GM10266 (cell line): ENCODE measurements around the gene C19orf38.
A peak's percentile ranks its signal among the peaks of the same experiment; 100 is the strongest.
"Not testable (repeated sequence)": the region's sequence is repeated elsewhere in the genome, so short reads cannot be mapped to it uniquely, and the experiment has no call there.

ENCODE experiments used
- DNase-seq: peaks from one replicate; pipeline ENCODE4 v3.0.0; 2012; ENCODE audit errors: extremely low spot score
- TF ChIP-seq, protein P1 (sequence below): IDR thresholded peaks from 2 replicates; pipeline ENCODE4 v1.5.1; 2012; ENCODE audit warnings: mild to moderate bottlenecking, low read depth; ENCODE audit not compliant: control insufficient read depth, insufficient read depth; ENCODE audit errors: missing control alignments

The C19orf38 gene

DNA sequence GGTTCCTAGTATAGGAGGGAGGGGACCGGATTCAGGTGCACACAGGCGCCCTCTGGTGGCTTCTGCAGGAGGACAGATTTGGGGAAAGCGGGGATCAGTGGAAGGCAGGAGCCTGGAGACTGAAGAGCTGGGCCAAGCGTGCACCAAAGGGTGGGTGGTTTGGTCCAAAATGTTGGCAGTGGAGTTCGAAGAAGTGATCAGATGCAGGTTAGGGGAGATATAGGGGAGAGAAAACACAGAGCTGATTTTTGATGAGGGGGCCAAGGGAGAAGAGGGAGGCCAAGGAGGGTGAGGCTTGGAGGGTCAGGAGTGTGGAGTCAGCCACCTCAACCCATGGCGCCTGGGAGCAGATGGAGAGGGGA lies 16.3 kb downstream of the C19orf38 start:
- TF ChIP-seq, protein P1, sequence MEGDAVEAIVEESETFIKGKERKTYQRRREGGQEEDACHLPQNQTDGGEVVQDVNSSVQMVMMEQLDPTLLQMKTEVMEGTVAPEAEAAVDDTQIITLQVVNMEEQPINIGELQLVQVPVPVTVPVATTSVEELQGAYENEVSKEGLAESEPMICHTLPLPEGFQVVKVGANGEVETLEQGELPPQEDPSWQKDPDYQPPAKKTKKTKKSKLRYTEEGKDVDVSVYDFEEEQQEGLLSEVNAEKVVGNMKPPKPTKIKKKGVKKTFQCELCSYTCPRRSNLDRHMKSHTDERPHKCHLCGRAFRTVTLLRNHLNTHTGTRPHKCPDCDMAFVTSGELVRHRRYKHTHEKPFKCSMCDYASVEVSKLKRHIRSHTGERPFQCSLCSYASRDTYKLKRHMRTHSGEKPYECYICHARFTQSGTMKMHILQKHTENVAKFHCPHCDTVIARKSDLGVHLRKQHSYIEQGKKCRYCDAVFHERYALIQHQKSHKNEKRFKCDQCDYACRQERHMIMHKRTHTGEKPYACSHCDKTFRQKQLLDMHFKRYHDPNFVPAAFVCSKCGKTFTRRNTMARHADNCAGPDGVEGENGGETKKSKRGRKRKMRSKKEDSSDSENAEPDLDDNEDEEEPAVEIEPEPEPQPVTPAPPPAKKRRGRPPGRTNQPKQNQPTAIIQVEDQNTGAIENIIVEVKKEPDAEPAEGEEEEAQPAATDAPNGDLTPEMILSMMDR: peak; percentile 93
- DNase-seq: peak; percentile 83

DNA sequence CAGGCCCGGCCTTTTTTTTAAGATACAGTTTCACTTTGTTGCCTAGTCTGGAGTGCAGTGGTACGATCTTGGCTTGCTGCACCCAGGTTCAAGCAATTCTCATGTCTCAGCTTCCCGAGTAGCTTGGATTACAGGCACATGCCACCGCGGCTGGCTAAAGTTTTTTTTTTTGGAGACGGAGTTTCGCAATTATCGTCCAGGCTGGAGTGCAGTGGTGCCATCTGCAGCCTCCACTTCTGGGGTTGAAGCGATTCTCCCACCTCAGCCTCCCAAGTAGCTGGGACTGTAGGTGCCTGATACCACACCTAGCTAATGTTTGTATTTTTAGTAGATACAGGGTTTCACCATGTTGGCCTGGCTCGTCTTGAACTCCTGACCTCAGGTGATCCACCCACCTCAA lies 18.3 kb downstream of the C19orf38 start:
- no peak for DNase-seq
- TF ChIP-seq, protein P1: no peak

DNA sequence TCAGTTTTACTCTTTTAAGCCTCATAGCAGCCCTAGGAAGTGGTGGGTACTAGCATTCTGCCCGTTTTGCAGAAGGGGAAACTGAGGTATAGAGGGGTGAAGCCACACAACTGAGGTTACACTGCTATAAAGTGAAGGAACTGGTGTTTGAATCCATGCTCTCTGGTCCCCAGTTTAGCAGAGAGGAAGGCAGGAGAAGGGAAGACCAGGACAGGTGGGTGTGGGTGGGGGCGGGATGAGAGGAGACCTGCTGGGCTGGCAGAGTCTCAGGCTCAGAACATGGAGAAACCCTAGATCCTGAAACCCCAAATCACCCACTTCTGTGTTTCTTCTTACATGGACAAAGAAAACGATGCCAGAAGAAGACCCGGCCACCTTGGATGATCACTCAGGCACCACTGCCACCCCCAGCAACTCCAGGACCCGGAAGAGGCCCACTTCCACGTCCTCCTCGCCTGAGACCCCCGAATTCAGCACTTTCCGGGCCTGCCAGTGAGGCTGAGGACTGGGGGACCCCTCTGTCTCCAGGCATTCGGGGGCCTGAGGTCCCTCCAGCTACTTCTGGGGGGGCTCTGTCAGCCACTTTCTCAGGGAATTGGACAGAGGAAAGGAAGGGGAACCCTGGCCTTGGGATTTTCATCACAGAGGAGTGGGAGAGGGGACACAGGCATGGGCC lies 20.8 kb downstream of the C19orf38 start:
- TF ChIP-seq, protein P1: no peak
- no peak for DNase-seq

DNA sequence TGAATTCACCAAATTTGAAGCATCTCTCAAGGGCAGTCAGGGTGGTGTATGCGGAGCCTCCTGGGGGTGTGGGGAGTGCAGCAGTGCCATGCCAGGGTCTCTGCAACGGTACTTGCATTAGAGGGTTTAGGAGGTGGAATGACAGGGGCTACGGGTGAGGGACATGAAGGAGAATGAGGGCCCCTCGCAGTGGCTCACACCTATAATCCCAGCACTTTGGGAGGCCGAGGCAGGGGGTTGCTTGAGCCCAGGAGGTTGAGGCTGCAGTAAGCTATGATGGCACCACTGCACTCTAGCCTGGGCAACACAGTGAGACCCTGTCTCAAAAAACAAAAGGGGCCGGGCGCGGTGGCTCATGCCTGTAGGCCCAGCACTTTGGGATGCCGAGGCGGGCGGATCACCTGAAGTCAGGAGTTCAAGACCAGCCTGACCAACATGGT lies 21.7 kb downstream of the C19orf38 start:
- not testable (repeated sequence) for DNase-seq

DNA sequence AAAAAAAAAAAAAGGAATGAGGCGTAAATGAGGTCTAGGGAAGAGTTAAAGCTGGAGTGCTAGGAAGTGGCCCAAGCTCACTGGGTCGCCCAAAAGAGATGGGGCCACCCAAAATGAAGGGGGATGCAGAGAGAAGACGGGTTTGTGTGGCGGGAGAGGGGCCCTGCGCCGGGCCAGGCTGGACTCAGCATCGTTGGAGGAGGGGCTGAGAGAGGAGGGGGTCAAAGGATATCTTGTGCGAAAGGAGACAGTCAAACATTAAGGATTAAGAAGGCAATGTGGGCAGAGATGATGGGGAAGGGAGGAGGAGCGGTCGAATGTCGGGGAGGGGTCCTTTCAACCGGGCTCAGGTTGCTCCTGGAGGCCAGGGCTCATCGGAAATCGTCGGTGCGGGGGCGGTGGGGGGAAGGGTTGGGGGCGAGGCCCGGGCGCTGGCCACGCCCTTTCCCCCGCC lies 22.3 kb downstream of the C19orf38 start:
- TF ChIP-seq, protein P1: no peak
- no peak for DNase-seq

DNA sequence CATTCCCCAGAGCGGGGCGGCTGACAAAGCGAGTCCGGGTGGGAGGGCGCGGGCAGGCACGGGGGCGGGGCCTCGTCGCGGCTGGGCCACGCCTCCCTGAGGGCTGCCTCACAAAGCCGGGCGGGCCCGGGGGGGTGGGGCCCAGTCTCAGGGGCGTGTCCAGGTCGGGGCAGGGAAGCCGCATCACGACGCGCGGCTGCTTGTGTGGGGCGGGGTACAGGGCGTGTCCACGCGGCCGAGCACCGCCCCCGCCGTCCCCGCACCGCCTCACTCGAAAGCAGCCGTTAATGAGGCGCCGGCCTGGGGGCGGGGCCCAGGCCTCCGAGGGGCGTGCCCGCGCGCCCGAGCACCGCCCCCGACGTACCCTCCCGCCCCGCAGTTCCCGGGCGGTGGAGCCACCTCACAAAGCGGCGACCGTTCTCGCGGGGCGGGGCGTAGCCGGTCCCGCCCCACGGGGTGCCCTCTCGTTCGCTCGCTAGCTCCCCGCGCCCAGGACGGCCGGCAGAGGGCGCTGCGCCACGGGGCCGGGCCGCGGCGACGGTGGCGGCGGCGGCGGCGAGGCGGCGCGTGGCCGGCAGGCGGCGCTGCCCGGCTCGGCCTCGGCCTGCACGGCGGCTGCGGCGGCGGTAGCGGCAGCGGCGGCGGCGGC lies 22.9 kb downstream of the C19orf38 start, which contains the start of gene CARM1:
Gene CARM1 (plus strand): TSS at position 599 of the 649 bp plus-strand sequence. CDS start 150 bp downstream, outside the sequence.
- DNase-seq: peak; percentile 100
- TF ChIP-seq, protein P1: peak; percentile 99

DNA sequence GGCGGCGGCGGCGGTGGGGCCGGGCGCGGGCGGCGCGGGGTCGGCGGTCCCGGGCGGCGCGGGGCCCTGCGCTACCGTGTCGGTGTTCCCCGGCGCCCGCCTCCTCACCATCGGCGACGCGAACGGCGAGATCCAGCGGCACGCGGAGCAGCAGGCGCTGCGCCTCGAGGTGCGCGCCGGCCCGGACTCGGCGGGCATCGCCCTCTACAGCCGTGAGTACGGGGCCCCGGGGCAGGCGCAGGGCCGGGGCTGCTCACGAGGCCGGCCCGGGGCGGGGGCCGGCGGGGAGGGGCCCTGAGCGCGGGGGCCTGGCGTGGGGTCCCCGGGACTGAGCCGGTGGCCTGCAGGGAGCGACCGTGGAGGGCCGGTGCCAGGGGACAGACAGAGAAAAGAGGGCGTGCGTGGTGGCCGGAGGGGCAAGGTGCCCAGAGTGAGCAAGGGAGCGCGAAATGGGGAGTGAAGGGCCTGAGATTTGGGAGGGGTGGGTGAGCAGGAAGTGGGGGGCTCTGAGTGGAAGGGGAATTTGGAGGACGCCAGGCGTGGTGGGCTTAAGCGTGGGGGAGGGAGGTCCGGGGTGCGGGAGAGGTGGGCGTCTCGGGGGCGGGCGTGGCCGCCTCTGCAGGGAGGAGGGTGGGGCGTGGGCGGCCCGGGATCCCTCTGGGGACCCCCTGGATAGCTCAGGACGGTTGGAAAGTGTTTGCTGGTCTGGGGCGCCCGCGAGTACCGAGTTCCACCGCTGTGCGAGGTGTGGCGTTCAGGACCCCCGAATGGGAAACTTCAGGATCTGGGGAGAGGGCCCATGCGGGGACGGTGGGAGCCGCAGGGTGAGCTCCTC lies 23.7 kb downstream of the C19orf38 start:
- TF ChIP-seq, protein P1: peak; percentile 11
- DNase-seq: peak; percentile 57
